ENCODE data around the gene LBX2.
A peak's percentile ranks its signal among the peaks of the same experiment; 100 is the strongest.

The LBX2 gene

DNA sequence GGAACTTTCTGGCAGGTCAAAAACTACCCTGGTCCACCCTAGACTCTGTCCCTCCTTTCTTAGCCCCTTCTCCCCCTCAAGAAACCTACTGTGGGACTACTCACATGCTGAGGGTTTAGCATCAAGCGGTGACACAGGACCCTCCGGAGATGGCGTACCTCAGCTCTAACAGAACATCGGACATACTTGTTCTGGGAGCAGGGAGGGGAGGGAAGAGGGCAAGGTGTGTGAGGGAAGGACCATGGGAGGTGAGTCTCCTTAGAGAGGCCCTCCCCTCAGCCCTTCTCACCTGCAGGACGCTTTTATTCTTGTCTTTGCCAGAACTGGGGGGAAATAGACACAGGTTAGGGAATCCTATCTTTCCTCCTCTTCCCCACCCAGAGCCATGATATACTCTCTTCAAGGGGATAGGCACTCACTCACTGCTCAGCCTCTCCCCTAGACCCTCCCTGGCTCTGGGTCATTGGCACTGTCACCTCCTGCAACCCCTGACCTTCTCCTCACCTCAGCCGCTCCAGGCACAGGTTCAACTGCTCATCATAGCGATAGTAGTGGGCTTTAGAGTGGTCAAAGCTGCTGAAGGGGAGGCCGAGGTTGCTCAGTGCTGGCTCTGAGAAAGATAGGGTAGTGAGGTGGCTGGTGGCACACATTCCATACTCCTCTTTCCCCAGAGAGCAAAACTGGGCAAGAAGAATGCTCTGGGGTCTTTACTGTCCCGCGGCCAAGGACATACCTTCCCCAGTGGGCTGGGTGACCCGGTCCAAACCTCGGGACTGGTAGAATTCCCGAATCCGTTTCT is 6.2 kb upstream of the LBX2 start:
- H3K4me3 ChIP-seq (ENCODE audit: low read depth, low read length) = no peak overlapping the region

GRCh38 chr2:74504591-74504990 is 5.2 kb upstream of the LBX2 start:
- no peak overlapping the region for H3K4me3 ChIP-seq (ENCODE audit: low read depth, low read length)

GRCh38 chr2:74503506-74504475 is 4.4 kb upstream of the LBX2 start:
- H3K4me3 ChIP-seq (ENCODE audit: low read depth, low read length) = peak overlapping the region; percentile 24

DNA sequence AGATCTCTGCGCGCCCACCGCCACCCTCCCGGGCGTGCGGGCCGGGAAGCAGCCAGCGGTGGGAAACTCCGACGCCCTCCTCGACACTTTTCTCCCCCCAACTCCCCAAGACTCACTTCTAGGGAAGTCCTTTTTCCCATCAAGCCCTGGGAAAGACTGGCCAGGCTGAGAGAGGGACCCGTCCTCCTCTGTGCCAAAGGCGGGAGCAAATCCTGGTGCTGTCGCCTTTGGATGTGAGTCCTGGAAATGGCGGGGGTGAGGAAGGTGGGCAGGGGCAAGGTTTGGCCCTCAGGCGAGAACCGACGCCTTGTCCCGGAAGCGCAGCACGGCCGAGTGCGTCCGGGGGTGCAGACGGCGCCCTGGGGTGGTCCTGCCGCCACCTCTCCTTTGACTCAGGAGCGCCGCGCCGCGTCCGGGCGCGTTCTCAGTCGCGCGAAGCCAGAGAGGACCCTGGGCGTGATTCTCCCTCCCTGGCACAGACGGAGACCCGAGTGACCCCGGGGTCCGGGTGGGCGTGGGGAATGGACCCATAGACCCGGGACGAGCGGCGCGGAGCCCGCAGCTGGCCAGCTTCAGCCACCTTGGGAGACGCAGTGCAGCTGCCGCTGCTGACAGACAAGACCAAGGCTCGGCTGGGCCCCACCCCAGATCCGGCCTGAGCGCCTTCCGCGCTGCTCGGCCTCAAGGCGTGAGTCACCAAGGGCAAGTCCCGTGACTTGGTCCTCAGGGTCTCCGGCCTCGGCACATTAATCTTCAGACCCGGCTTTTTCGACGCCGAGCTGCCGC is 3.5 kb upstream of the LBX2 start:
- peak overlapping the region; percentile 24 for H3K4me3 ChIP-seq (ENCODE audit: low read depth, low read length)

- H3K4me3 ChIP-seq (ENCODE audit: low read depth, low read length) = peak overlapping the region; percentile 24
Observed at GRCh38 chr2:74502147-74502719, 2.8 kb upstream of the LBX2 start.

DNA sequence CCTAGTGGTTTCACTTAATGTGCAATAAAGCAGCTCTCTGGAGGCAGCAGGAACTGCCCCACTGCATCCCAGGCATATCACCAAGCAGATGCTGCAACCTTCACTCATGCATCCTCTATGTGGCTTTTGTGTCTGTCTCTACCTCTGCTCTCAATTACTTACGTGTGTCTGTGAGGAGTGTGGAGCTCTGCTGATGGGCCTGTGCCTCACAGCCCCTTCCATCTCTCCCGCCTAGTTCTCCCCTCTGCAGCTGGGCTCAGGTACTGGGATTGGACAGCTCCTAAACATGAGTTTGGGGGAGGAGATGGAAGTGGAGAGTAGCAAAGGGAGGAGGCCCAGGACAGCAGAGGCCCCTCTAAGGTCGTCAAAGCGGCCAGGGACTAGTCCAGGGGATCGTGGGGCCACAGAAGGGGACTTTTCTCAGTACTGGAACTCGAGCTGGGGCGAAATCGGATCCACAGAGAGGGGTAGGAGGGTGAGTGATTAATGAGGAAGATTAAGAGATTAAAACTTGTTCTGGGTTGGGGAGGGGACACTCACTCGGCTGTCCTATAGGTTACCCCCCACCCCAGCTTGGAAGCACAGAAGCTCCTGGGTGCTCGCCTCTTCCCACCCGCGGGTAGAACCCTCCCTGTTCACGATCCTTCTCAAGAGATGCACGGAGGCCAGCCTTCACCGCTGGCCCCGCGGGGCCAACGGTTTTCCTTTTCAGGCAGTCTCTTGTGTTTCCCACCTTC is 2.1 kb upstream of the LBX2 start:
- no peak overlapping the region for H3K4me3 ChIP-seq (ENCODE audit: low read depth, low read length)

- H3K4me3 ChIP-seq (ENCODE audit: low read depth, low read length) = no peak overlapping the region
Observed at GRCh38 chr2:74500578-74500946, 1.2 kb upstream of the LBX2 start.

GRCh38 chr2:74499940-74500577 is 656 bp upstream of the LBX2 start:
- no peak overlapping the region for H3K4me3 ChIP-seq (ENCODE audit: low read depth, low read length)

- peak overlapping the region; percentile 29 for H3K4me3 ChIP-seq (ENCODE audit: low read depth, low read length)
Observed at GRCh38 chr2:74498500-74499266, 720 bp downstream of the LBX2 start.

DNA sequence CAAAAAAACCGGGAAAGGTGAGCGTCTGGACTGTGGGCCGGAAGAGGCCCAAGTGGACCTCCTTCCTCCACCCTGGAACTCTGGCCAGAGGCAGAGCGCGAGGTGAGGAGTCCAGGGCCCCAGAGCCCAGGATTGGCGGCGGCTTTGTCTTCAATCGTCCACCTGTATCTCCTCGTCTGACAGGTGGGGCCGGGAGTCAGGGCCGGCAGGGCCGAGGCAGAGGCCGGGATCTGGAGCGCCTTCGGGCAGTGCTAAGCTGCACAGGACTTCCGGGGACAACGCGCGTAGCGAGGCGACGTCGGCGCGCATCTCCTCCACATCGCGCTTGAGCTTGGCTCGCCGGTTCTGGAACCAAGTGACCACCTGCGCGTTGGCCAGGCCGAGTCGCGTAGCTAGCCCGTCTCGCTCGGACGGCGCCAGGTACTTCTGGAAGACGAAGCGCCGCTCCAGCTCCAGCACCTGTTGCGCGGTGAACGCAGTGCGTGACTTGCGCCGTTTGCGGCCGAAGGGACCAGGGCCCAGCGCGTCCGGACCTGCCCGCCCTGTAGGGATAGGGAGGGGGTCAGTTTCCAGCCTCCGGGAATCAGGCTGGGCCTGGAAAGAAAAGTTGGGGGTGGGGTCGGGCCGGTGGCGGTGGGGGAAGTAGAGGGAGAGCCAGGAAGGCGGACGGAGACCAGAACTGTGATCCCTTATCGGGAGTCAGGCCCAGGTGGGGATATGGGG is 1.5 kb downstream of the LBX2 start:
- peak overlapping the region; percentile 29 for H3K4me3 ChIP-seq (ENCODE audit: low read depth, low read length)

- no peak overlapping the region for H3K4me3 ChIP-seq (ENCODE audit: low read depth, low read length)
Observed at GRCh38 chr2:74496997-74497776, 2.2 kb downstream of the LBX2 start.

DNA sequence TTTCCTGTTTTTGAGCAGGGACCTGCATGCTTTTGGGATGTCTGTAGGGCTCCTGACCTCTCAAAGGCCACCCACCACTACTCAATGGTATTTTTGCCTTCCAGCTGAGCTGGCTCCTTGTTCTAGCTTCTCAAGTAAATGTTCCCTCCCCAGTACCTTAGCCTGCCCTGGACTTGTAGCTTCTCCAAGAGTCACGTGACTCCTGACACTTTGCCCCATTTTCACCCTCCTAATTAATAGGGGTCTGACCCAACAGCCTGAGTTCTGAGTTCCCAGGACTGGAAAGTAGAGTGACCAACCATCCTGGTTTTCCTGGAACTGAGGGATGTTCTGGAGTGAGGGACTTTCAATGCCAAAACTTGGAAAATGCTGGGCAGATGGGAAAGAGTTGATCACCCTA is 4.0 kb downstream of the LBX2 start:
- H3K4me3 ChIP-seq (ENCODE audit: low read depth, low read length) = no peak overlapping the region

GRCh38 chr2:74493546-74493945 is 5.9 kb downstream of the LBX2 start:
- no peak overlapping the region for H3K4me3 ChIP-seq (ENCODE audit: low read depth, low read length)

- H3K4me3 ChIP-seq (ENCODE audit: low read depth, low read length) = no peak overlapping the region
Observed at GRCh38 chr2:74491648-74492544, 7.5 kb downstream of the LBX2 start.

- H3K4me3 ChIP-seq (ENCODE audit: low read depth, low read length) = no peak overlapping the region
Observed at GRCh38 chr2:74489906-74490305, 9.5 kb downstream of the LBX2 start.

- H3K4me3 ChIP-seq (ENCODE audit: low read depth, low read length) = no peak overlapping the region
Observed at GRCh38 chr2:74488643-74489481, 10.5 kb downstream of the LBX2 start.
